Fibroblast of villous mesenchyme (primary cell): ENCODE results near the gene MRPS18B. TPM values are rescaled to one million over a fixed set of nuclear protein-coding genes. Genes with fewer than 3 reads are reported as not detected.
A peak's percentile ranks its signal among the peaks of the same experiment; 100 is the strongest.

Source experiments
- DNase-seq: peaks from one replicate; pipeline ENCODE4 v3.0.0-alpha.2; 2010; ENCODE audit warnings: low read depth
- H3K4me3 ChIP-seq: 2 replicates; pipeline ENCODE4 v1.5.1; 2011; ENCODE audit warnings: low read depth, mild to moderate bottlenecking, low read length
- CTCF ChIP-seq: IDR thresholded peaks from 2 replicates; pipeline ENCODE4 v1.5.1; 2012; ENCODE audit warnings: low read depth, mild to moderate bottlenecking, low read length; ENCODE audit not compliant: insufficient read depth
- total RNA-seq: library from RNA; depleted of rRNA; stranded (reverse); fragments of >200 nt; gene quantifications from 2 replicates; pipeline ENCODE4 v1.2.3, GENCODE V29; 2012

Gene MRPS18B
- total RNA-seq, 1 donor: 79.5 TPM

GRCh38 chr6:30612687-30613248 is 4.9 kb upstream of the MRPS18B start:
- no peak overlapping the region for H3K4me3 ChIP-seq
- TF ChIP-seq CTCF: no peak
- DNase-seq: peak; percentile 58

DNA sequence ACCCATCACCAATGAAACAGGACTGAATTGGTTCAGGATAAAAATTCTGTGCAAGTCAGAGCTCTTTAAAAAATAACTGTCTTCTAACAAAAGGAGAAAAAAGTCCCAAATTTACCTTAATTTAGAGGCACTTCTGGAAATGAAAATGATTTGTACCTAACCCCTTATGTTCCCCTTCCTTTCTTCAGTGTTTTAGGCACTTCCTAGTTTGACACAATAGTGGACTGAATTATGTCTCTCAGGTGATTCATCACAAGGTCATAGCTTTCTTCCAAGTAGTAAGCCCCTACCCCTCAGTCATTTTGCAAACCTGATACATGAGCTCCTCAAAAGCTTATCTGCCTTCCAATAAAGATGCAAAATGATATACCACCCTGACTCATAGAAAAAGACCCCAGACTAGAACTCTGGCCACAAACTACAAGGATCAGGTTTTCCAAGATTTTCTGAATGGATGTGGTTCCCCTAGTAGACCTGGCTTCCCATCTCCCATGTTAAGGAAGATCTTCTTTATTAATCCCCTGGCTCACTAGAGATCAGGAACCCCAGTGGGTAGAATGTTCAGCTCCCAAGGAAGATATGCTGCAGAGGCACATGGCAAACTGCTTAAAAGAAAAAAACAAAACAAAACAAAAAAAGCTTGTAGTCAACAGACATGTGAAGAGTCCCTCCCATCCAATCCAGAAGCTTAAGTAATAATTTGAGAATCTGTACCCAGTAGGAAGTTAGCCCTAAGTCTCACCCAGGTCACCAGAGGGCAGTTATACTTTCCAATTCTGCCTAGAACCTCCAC is 4.2 kb upstream of the MRPS18B start:
- H3K4me3 ChIP-seq: no peak overlapping the region
- DNase-seq: peak; percentile 41
- TF ChIP-seq CTCF: no peak

DNA sequence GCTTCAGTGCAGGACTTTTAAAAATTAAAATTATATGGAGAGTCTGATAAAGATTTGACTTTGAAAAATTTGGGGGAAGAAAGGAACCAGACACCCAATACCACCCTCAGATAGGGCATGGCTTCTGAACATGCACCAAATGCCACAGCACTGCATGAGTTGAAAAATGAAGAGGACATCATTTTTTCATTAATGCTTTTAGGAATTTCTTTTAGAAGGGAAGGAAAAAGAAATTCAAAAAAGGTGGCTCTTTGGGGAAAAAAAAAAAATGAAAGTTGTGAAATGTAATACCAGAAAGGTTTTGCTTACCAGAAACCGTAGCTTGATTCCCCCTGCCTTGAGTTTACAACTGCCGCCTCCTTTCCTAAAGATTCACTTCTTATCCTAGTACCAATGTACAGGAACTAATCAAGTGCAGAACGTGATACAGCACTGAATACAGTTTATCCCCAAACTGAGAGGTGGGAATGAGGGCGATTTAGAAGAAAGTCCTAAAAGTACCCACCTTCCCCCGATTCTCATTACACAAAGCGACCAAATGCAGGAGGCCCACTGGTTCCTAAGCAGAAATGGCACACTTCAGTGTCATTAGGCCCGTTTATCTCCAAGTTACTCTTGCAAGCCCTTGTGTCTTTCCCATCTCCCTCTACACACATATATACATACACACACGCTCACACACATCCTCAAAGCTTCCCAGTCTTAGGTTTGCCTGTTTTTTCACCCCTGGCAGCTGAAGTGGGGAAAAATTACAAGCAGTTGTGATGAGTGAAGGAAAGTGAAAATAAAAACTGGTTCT is 3.4 kb upstream of the MRPS18B start:
- peak; percentile 11 for DNase-seq
- TF ChIP-seq CTCF: no peak
- peak overlapping the region; percentile 98 for H3K4me3 ChIP-seq

DNA sequence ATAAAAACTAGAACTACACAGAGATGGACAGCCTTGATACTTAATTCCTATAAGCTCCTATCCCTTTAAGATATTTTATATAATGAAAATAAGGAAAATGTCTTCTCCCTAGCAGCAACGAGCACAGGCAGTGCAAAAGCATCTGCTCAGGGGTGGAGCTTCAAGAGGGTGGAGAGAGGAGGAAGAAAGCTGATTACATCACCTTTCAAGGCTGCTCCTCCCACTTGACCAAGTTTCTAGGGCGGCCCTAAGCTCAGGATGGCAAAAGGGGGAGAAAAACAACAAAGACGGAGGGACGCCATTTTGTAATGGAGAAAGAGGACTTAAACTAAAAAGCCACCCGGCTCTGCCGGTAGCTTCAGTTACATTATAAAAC is 2.8 kb upstream of the MRPS18B start:
- TF ChIP-seq CTCF: no peak
- DNase-seq: peak; percentile 98
- peak overlapping the region; percentile 98 for H3K4me3 ChIP-seq

GRCh38 chr6:30615219-30615957 is 2.3 kb upstream of the MRPS18B start:
- H3K4me3 ChIP-seq: peak overlapping the region; percentile 98
- DNase-seq: peak; percentile 89
- no peak for TF ChIP-seq CTCF
